ENCODE measurements around the gene STAT1. TPM values are rescaled to one million over a fixed set of nuclear protein-coding genes. Genes with fewer than 3 reads are reported as not detected.

Gene STAT1
- total and polyA plus RNA-seq, 2 donors = 77.8 to 201 TPM

DNA sequence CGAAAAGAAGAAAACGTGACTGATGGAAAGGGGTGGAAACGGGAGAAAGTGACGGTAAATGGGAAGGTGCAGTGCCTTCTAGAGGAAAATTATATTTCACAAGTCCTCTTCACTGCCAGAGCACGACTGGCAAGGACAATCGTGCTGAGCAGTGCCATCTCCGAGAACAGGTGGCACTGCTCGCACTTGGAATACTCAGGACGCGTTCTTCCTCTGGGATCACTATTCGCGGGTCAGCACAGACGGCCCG, 364 bp downstream of the STAT1 start:
- under 1% methylated on average over 14 of the region's 14 CpGs for WGBS

DNA sequence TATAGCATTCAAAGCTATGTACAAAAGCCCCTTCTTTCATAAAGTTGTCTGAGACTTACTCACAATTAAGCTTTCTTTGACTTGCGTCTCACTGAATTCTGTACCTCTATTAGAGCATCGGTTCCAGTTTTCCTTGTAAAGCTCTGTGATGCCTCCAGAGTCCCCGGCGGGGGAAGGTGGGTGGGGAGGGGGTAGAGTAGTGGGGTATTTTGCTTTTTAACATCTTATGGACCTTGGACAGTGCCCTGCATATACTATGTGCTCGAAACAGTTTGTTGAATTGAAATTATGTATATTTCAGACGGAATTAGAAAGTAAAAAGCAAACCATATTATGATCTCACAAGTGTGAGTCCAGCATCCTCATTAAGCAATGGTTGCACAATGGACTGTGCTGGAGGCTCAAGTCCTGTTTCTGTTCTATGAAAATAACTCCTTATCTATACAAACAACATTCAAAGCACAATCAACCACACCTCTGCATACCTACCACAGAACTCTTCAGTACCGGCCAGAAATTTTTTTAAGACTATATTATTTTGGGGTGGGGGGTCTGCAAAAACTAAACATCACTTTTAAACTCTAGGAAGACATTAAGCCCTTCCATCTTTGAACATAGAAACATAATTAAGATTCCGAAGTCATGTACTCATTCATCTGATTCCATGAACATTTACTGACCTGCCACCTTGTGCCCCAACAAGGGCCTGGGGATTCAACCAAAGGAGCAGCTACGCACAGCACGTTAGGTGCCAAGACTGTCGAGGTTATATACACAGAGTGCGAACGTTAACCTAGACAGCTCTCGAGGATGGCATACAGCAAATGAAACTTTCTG, 908 bp downstream of the STAT1 start:
- H3K4me3 ChIP-seq (ENCODE audit: low read length in 2 of 2) = peak overlapping the region; percentile 89 to 91
- peaks cover 24 to 41% of the 10 kb centered on the region in 2 donors for H3K4me1 ChIP-seq (ENCODE audit: control insufficient read depth in 2 of 2, insufficient read depth in 2 of 2, low read length in 2 of 2)
- no peak for DNase-seq (ENCODE audit: low read depth in 6 of 9, low spot score in 9 of 9)
- peaks cover 0 to 3% of the 10 kb centered on the region in 2 donors for H3K9me3 ChIP-seq (ENCODE audit: control insufficient read depth in 2 of 2, insufficient read depth in 1 of 2, low read length in 1 of 2)
- H3K27ac ChIP-seq (ENCODE audit: low read depth in 1 of 2, low read length in 1 of 2) = peak overlapping the region; percentile 98 to 99
- WGBS = 44% methylated on average over 14 of the region's 14 CpGs
- H3K36me3 ChIP-seq (ENCODE audit: control insufficient read depth in 2 of 2, insufficient read depth in 2 of 2, low read length in 1 of 2) = peaks cover 0 to 38% of the 10 kb centered on the region in 2 donors
- H3K27me3 ChIP-seq (ENCODE audit: control insufficient read depth in 2 of 2, insufficient read depth in 1 of 2, low read length in 1 of 2) = no peaks in the 10 kb centered on the region

More for the DNA sequence above, 364 bp downstream of the STAT1 start:
- Histone ChIP-seq H3K9me3 (ENCODE audit: control insufficient read depth in 2 of 2, insufficient read depth in 1 of 2, low read length in 1 of 2) (peaks cover 0 to 3% of the 10 kb centered on the region in 2 donors), H3K27me3 (ENCODE audit: control insufficient read depth in 2 of 2, insufficient read depth in 1 of 2, low read length in 1 of 2) (no peaks in the 10 kb centered on the region), H3K4me3 (ENCODE audit: low read length in 2 of 2) (peak overlapping the region; percentile 89 to 91), H3K36me3 (ENCODE audit: control insufficient read depth in 2 of 2, insufficient read depth in 2 of 2, low read length in 1 of 2) (peaks cover 0 to 34% of the 10 kb centered on the region in 2 donors), H3K4me1 (ENCODE audit: control insufficient read depth in 2 of 2, insufficient read depth in 2 of 2, low read length in 2 of 2) (peaks cover 22 to 42% of the 10 kb centered on the region in 2 donors), H3K27ac (ENCODE audit: low read depth in 1 of 2, low read length in 1 of 2) (peak overlapping the region; percentile 98 to 99)
- no peak for DNase-seq (ENCODE audit: low read depth in 6 of 9, low spot score in 9 of 9)

DNA sequence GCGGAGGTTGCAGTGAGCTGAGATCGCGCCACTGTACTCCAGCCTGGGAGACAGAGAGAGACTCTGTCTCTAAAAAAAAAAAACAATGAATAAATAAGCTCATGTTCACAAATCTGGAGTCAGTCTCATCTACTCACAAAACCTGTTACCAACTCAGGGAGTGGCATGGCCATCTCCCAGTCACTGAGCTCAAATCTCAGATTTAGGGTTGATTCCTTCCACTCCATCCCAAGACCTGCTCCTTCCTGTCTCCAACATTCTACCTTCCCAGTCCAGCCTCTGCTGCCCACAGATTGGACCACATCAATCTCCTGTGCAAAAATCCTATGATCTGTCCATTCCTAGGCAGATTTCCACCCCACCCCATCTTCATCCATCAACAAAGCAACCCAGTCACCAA, 1.6 kb downstream of the STAT1 start:
- Histone ChIP-seq H3K36me3 (ENCODE audit: control insufficient read depth in 2 of 2, insufficient read depth in 2 of 2, low read length in 1 of 2) (peaks cover 0 to 44% of the 10 kb centered on the region in 2 donors), H3K4me1 (ENCODE audit: control insufficient read depth in 2 of 2, insufficient read depth in 2 of 2, low read length in 2 of 2) (peaks cover 24 to 41% of the 10 kb centered on the region in 2 donors), H3K27ac (ENCODE audit: low read depth in 1 of 2, low read length in 1 of 2) (peak overlapping the region in 1 of 2 donors; percentile 41), H3K9me3 (ENCODE audit: control insufficient read depth in 2 of 2, insufficient read depth in 1 of 2, low read length in 1 of 2) (peaks cover 0 to 3% of the 10 kb centered on the region in 2 donors), H3K4me3 (ENCODE audit: low read length in 2 of 2) (peak overlapping the region; percentile 89 to 91), H3K27me3 (ENCODE audit: control insufficient read depth in 2 of 2, insufficient read depth in 1 of 2, low read length in 1 of 2) (no peaks in the 10 kb centered on the region)
- WGBS = 95% methylated on average over 3 of the region's 3 CpGs
- no peak for DNase-seq (ENCODE audit: low read depth in 6 of 9, low spot score in 9 of 9)

DNA sequence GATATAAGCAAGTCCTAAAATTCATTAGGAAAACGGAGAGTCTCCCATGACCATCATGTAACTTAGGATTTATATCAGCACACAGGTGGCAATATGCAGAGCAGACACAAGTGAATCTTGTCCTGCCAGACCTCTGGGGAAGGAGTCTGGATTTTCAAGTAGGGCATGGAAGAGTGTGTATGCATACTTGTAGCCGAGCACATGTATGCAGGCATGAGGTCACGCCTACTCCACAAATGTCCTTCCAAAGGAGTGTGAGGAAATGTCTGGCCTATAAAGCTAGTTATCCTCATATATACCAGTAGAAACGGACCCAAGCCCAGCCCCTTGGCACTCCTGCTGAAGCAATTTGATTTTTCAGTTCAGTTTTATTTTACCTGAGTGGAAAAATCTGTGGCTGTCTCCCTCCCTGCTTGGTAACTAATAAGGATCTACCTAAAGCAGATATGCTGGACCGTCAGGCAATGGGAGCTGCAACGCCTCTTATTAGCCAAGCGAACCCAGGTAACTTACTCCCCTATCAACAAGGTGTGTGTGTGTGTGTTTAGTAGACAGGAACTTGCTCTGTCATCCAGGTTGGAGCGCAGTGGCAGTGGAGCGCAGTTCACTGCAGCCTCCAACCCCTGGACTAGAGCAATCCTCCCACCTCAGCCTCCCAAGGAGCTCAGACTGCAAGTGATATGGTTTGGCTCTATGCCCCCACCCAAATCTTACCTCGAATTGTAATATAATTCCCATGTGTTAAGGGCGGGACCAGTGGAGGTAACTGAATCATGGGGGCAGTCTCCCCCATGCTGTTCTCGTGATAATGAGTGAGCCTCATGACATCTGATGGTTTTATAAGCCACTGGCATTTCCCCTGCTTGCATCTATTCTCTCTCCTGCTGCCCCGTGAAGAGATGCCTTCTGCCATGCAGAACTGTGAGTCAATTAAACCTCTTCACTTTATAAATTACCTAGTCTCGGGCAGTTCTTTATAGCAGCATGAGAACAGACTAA, 2.8 kb downstream of the STAT1 start:
- Histone ChIP-seq H3K4me1 (ENCODE audit: control insufficient read depth in 2 of 2, insufficient read depth in 2 of 2, low read length in 2 of 2) (peaks cover 24 to 41% of the 10 kb centered on the region in 2 donors), H3K9me3 (ENCODE audit: control insufficient read depth in 2 of 2, insufficient read depth in 1 of 2, low read length in 1 of 2) (peaks cover 0 to 3% of the 10 kb centered on the region in 2 donors), H3K27me3 (ENCODE audit: control insufficient read depth in 2 of 2, insufficient read depth in 1 of 2, low read length in 1 of 2) (no peaks in the 10 kb centered on the region), H3K4me3 (ENCODE audit: low read length in 2 of 2) (peak overlapping the region in 1 of 2 donors; percentile 89), H3K36me3 (ENCODE audit: control insufficient read depth in 2 of 2, insufficient read depth in 2 of 2, low read length in 1 of 2) (peaks cover 9 to 55% of the 10 kb centered on the region in 2 donors), H3K27ac (ENCODE audit: low read depth in 1 of 2, low read length in 1 of 2) (no peak overlapping the region)
- no peak for DNase-seq (ENCODE audit: low read depth in 6 of 9, low spot score in 9 of 9)
- 91% methylated on average over 14 of the region's 14 CpGs for WGBS

DNA sequence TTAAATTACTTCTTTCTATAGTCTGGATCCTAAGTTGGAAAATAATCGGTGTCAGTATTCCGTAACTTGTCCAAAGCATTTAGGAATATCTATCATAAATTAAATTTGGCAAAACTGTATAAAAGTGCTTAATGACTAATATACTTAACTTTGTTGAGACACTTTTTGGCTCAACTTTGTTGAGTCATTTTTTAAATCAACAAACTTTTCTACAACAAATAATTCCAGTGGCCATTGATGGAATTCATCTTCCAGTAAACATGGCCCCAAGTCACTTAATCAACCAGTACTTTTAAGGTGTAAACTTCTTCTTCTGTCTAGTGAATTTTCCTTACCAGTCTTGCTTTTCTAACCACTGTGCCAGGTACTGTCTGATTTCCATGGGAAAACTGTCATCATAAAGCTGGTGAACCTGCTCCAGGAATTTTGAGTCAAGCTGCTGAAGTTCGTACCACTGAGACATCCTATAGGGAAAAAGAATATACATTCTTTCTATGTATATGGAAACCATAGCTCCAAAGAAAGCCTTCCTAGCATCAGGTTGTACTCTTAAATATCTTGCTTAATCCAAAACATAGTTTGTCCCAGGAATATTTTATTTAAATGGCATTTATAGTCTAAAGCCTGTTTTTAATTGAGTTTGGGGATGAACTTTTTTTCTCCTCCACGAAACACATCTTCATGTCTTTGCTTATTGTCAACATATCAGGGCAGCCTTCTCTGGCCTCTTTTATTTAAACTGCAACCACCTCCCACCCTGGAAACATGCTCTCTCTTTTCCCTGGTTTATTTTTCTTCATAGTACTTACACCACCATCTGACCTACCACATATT, 4.2 kb downstream of the STAT1 start:
- peaks cover 0 to 3% of the 10 kb centered on the region in 2 donors for H3K9me3 ChIP-seq (ENCODE audit: control insufficient read depth in 2 of 2, insufficient read depth in 1 of 2, low read length in 1 of 2)
- DNase-seq (ENCODE audit: low read depth in 6 of 9, low spot score in 9 of 9) = no peak
- WGBS = 97% methylated on average over 4 of the region's 4 CpGs
- peaks cover 21 to 70% of the 10 kb centered on the region in 2 donors for H3K36me3 ChIP-seq (ENCODE audit: control insufficient read depth in 2 of 2, insufficient read depth in 2 of 2, low read length in 1 of 2)
- H3K27ac ChIP-seq (ENCODE audit: low read depth in 1 of 2, low read length in 1 of 2) = no peak overlapping the region
- no peak overlapping the region for H3K4me3 ChIP-seq (ENCODE audit: low read length in 2 of 2)
- no peaks in the 10 kb centered on the region for H3K27me3 ChIP-seq (ENCODE audit: control insufficient read depth in 2 of 2, insufficient read depth in 1 of 2, low read length in 1 of 2)
- H3K4me1 ChIP-seq (ENCODE audit: control insufficient read depth in 2 of 2, insufficient read depth in 2 of 2, low read length in 2 of 2) = peaks cover 18 to 30% of the 10 kb centered on the region in 2 donors

DNA sequence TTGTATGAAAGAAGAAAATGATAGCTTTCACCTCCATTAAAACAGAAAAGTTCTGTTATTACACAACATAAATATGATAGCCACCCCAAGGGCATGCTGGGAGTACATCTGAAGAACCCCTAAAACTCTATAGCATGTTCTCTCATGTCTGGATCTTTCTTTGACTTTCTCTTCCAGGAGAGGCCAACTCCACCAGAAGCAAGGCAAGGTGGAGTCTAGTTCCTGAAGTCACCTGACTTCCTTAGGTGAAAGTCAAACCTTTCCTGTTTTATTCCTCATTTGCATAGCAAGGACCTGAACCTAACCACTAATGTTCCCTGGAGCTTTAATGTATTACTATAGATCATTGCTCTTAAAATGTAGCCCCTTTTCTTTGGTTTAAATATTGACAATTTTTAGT, 5.7 kb downstream of the STAT1 start:
- Histone ChIP-seq H3K4me1 (ENCODE audit: control insufficient read depth in 2 of 2, insufficient read depth in 2 of 2, low read length in 2 of 2) (peaks cover 15 to 24% of the 10 kb centered on the region in 2 donors), H3K36me3 (ENCODE audit: control insufficient read depth in 2 of 2, insufficient read depth in 2 of 2, low read length in 1 of 2) (peaks cover 36 to 84% of the 10 kb centered on the region in 2 donors), H3K4me3 (ENCODE audit: low read length in 2 of 2) (no peak overlapping the region)

DNA sequence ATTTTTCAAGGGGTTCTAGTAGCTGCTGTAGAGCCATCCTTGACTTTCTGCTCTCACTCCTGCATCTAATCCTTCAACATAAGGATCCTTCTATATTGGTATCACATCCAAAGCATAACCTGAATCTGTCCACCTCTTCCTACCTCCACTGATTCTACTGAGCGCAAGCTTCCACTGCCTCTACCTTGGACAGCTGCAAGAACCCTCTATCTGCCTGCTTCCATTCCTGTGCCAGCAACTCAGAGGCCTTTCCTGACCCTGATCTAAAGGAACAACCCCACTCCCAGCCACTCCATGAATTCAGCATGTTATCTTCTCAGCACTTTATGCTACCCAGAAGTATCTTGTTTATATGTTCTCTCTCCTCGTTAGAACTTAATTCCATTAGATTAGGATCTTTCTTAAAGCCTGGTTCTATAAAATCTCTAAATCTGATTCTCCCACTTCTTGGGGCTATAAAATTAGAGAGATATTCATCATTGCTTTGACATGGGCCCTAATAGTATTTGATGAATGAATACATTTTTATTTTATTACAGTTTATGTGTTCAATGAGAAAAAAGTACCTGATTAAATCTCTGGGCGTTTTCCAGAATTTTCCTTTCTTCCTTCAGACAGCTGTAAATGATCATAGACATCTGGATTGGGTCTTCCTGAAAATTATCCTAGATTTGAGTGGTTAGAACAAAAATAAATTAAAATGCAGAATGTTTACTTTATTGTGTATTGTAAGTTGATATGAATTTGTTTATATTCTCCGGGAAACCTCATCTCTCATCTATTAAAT, 6.8 kb downstream of the STAT1 start:
- Histone ChIP-seq H3K9me3 (ENCODE audit: control insufficient read depth in 2 of 2, insufficient read depth in 1 of 2, low read length in 1 of 2) (peaks cover 4 to 10% of the 10 kb centered on the region in 2 donors), H3K4me3 (ENCODE audit: low read length in 2 of 2) (no peak overlapping the region), H3K27ac (ENCODE audit: low read depth in 1 of 2, low read length in 1 of 2) (no peak overlapping the region), H3K27me3 (ENCODE audit: control insufficient read depth in 2 of 2, insufficient read depth in 1 of 2, low read length in 1 of 2) (no peaks in the 10 kb centered on the region), H3K36me3 (ENCODE audit: control insufficient read depth in 2 of 2, insufficient read depth in 2 of 2, low read length in 1 of 2) (peaks cover 38 to 91% of the 10 kb centered on the region in 2 donors), H3K4me1 (ENCODE audit: control insufficient read depth in 2 of 2, insufficient read depth in 2 of 2, low read length in 2 of 2) (peaks cover 6 to 15% of the 10 kb centered on the region in 2 donors)
- 98% methylated on average over 4 of the region's 4 CpGs for WGBS
- DNase-seq (ENCODE audit: low read depth in 6 of 9, low spot score in 9 of 9) = no peak

More for the DNA sequence above, 5.7 kb downstream of the STAT1 start:
- H3K27me3 ChIP-seq (ENCODE audit: control insufficient read depth in 2 of 2, insufficient read depth in 1 of 2, low read length in 1 of 2) = no peaks in the 10 kb centered on the region
- H3K27ac ChIP-seq (ENCODE audit: low read depth in 1 of 2, low read length in 1 of 2) = no peak overlapping the region
- no peak for DNase-seq (ENCODE audit: low read depth in 6 of 9, low spot score in 9 of 9)
- H3K9me3 ChIP-seq (ENCODE audit: control insufficient read depth in 2 of 2, insufficient read depth in 1 of 2, low read length in 1 of 2) = peaks cover 4 to 11% of the 10 kb centered on the region in 2 donors

DNA sequence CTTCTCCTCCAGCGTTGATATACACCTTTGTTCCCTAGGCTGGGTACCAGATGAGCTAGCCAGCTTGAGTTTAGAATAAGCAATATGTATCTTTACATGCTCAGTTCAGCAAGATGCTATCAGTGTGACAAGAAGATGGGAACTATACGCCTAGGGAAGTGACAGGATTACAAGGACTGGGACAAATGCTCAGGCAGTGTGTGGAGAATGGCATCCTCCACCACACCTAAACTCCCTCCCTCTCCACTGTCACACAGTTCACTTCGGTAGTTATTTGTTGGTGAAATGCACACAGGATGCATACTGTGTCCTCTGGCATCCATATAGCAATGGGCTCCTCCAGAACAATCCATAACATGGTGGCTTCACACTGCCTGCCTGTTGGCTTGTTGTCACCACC, 7.7 kb downstream of the STAT1 start:
- Histone ChIP-seq H3K9me3 (ENCODE audit: control insufficient read depth in 2 of 2, insufficient read depth in 1 of 2, low read length in 1 of 2) (peaks cover 4 to 7% of the 10 kb centered on the region in 2 donors), H3K4me3 (ENCODE audit: low read length in 2 of 2) (no peak overlapping the region), H3K4me1 (ENCODE audit: control insufficient read depth in 2 of 2, insufficient read depth in 2 of 2, low read length in 2 of 2) (peaks cover 2 to 6% of the 10 kb centered on the region in 2 donors), H3K36me3 (ENCODE audit: control insufficient read depth in 2 of 2, insufficient read depth in 2 of 2, low read length in 1 of 2) (peaks cover 38 to 92% of the 10 kb centered on the region in 2 donors), H3K27me3 (ENCODE audit: control insufficient read depth in 2 of 2, insufficient read depth in 1 of 2, low read length in 1 of 2) (no peaks in the 10 kb centered on the region), H3K27ac (ENCODE audit: low read depth in 1 of 2, low read length in 1 of 2) (no peak overlapping the region)
- 97% methylated on average over 3 of the region's 3 CpGs for WGBS
- DNase-seq (ENCODE audit: low read depth in 6 of 9, low spot score in 9 of 9) = no peak
